ENCODE measurements around the gene MAP3K12. TPM values are rescaled to one million over a fixed set of nuclear protein-coding genes. Genes with fewer than 3 reads are reported as not detected.

Gene MAP3K12
- total RNA-seq, 1 donor from 2014 or later, result 11.9 TPM

GRCh38 chr12:53530061-53530460 is 30.8 kb upstream of the MAP3K12 start:
- H3K27me3 Mint-ChIP-seq, result no peaks in the 10 kb centered on the region
- H3K4me1 Mint-ChIP-seq (ENCODE audit: low read depth), result no peaks in the 10 kb centered on the region
- TF ChIP-seq CTCF (IDR thresholded peaks at IDR 0.05; ENCODE audit: unreplicated experiment), result no peak
- no peak overlapping the region for H3K4me3 Mint-ChIP-seq (ENCODE audit: low read depth)
- DNase-seq (ENCODE audit: low spot score, unreplicated experiment), result no peak
- no peak overlapping the region for H3K27ac Mint-ChIP-seq
- peaks cover 19% of the 10 kb centered on the region for H3K36me3 Mint-ChIP-seq (ENCODE audit: insufficient read depth)
- H3K9me3 Mint-ChIP-seq (ENCODE audit: low read depth), result no peaks in the 10 kb centered on the region

GRCh38 chr12:53524476-53524875 is 25.2 kb upstream of the MAP3K12 start:
- TF ChIP-seq CTCF (IDR thresholded peaks at IDR 0.05; ENCODE audit: unreplicated experiment), result no peak
- Mint-ChIP-seq H3K4me1 (ENCODE audit: low read depth) (no peaks in the 10 kb centered on the region), H3K9me3 (ENCODE audit: low read depth) (no peaks in the 10 kb centered on the region), H3K27ac (no peak overlapping the region), H3K36me3 (ENCODE audit: insufficient read depth) (peaks cover 22% of the 10 kb centered on the region), H3K4me3 (ENCODE audit: low read depth) (no peak overlapping the region), H3K27me3 (no peaks in the 10 kb centered on the region)
- no peak for DNase-seq (ENCODE audit: low spot score, unreplicated experiment)

- Mint-ChIP-seq H3K27me3 (no peaks in the 10 kb centered on the region), H3K4me3 (ENCODE audit: low read depth) (no peak overlapping the region), H3K36me3 (ENCODE audit: insufficient read depth) (peaks cover 20% of the 10 kb centered on the region), H3K9me3 (ENCODE audit: low read depth) (no peaks in the 10 kb centered on the region), H3K27ac (no peak overlapping the region), H3K4me1 (ENCODE audit: low read depth) (no peaks in the 10 kb centered on the region)
- DNase-seq (ENCODE audit: low spot score, unreplicated experiment), result no peak
- TF ChIP-seq CTCF (IDR thresholded peaks at IDR 0.05; ENCODE audit: unreplicated experiment), result no peak
These were observed 23.9 kb upstream of the MAP3K12 start for GRCh38 chr12:53523131-53523530.

GRCh38 chr12:53518381-53518780 is 19.1 kb upstream of the MAP3K12 start:
- Mint-ChIP-seq H3K27me3 (no peaks in the 10 kb centered on the region), H3K27ac (no peak overlapping the region), H3K4me1 (ENCODE audit: low read depth) (no peaks in the 10 kb centered on the region), H3K9me3 (ENCODE audit: low read depth) (no peaks in the 10 kb centered on the region), H3K4me3 (ENCODE audit: low read depth) (no peak overlapping the region), H3K36me3 (ENCODE audit: insufficient read depth) (peaks cover 22% of the 10 kb centered on the region)
- TF ChIP-seq CTCF (IDR thresholded peaks at IDR 0.05; ENCODE audit: unreplicated experiment), result no peak
- no peak for DNase-seq (ENCODE audit: low spot score, unreplicated experiment)

- Mint-ChIP-seq H3K27ac (no peak overlapping the region), H3K27me3 (no peaks in the 10 kb centered on the region), H3K9me3 (ENCODE audit: low read depth) (no peaks in the 10 kb centered on the region), H3K4me3 (ENCODE audit: low read depth) (no peak overlapping the region), H3K4me1 (ENCODE audit: low read depth) (no peaks in the 10 kb centered on the region), H3K36me3 (ENCODE audit: insufficient read depth) (peaks cover 24% of the 10 kb centered on the region)
- no peak for TF ChIP-seq CTCF (IDR thresholded peaks at IDR 0.05; ENCODE audit: unreplicated experiment)
- no peak for DNase-seq (ENCODE audit: low spot score, unreplicated experiment)
These were observed 17.6 kb upstream of the MAP3K12 start for GRCh38 chr12:53516758-53517455.

All from progenitor cell of endocrine pancreas (in vitro differentiated cells).